GM19468 (cell line): ENCODE measurements around the gene BRI3BP.
"Not testable (repeated sequence)": the region's sequence is repeated elsewhere in the genome, so short reads cannot be mapped to it uniquely, and the experiment has no call there.

Source experiments
- ATAC-seq: cut with Tn5 transposase; IDR thresholded peaks from one replicate; pipeline ENCODE4 v1.9.1; 2021; ENCODE audit warnings: mild to moderate bottlenecking, moderate library complexity, moderate number of reproducible peaks; ENCODE audit not compliant: unreplicated experiment; ENCODE audit errors: extremely low read depth

The BRI3BP gene

GRCh38 chr12:125018356-125018755 lies 24.9 kb downstream of the BRI3BP start:
- no peak for ATAC-seq

GRCh38 chr12:125021096-125021495 lies 27.7 kb downstream of the BRI3BP start:
- ATAC-seq = no peak

- no peak for ATAC-seq
Measured at GRCh38 chr12:125021771-125022170, 28.3 kb downstream of the BRI3BP start.

- ATAC-seq = no peak
Measured at GRCh38 chr12:125023065-125023464, 29.6 kb downstream of the BRI3BP start.

DNA sequence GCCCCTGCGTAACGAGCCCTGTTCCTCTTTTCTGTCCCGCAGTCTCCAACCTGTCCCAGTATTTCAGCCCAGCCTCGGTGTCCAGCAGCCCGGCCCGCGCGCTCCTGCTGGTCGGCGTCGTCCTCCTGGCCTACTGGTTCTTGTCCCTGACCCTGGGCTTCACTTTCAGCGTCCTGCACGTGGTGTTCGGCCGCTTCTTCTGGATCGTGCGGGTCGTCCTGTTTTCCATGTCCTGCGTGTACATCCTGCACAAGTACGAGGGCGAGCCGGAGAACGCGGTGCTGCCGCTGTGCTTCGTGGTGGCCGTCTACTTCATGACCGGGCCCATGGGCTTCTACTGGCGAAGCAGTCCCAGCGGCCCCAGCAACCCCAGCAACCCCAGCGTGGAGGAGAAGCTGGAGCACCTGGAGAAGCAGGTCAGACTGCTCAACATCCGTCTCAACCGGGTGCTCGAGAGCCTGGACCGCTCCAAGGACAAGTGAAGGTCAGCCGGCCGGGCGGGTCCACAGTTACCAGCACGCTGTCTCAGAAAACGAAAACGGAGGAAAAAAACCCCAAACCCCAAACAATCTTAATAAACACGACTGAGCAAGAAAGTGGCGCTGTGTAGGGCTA lies 31.6 kb downstream of the BRI3BP start:
- no peak for ATAC-seq

GRCh38 chr12:125025606-125026235 lies 32.3 kb downstream of the BRI3BP start:
- no peak for ATAC-seq

DNA sequence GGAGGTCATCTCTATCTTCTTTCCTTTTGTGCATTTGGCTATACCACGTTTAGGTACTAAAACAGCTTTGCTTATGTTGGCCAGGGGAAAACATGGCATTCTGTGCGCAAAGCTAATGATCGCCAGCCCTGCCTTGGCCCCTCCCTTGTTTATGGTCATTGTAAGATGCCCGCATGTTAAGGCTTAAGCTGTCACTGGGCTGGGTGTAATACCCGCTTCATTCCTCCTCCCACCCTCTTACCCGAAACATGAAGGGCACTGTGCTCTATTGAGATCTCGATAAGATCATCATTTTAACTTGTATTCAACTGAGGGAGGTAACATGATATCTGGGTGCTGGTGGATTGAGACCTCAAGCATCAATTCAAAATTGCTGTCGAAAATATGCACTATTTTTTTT lies 34.7 kb downstream of the BRI3BP start:
- ATAC-seq = no peak

DNA sequence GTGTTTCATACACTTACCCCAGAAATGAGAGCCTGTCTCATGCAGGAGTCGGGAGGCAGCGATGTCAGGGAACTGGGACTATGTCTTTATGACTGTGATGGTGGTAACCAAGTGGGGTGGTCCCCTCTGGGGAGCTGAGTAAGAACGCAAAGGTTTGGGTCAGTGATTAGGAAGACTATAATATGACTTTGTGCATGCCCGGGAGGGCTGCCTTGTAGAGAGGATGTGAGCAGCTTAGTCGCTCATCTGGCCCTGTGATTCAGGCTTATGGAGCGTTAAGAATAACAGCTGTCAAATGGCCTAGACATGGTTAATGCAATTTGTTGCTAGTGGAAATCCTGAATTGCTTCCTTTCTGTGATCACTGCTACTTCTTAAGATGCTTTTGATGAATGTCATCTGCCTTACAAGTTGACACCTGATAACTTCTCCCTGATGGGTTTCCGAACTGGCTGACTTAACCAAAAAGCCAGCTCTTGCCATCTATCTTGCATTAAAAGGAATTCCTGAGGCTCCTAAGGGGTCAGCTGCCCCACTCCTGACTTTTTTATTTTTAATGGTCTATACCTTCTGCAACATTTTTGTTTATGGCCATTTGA lies 36.4 kb downstream of the BRI3BP start:
- ATAC-seq = no peak

GRCh38 chr12:125031471-125031870 lies 38.0 kb downstream of the BRI3BP start:
- not testable (repeated sequence) for ATAC-seq

GRCh38 chr12:125032466-125033152 lies 39.2 kb downstream of the BRI3BP start:
- no peak for ATAC-seq

GRCh38 chr12:125033288-125033687 lies 39.8 kb downstream of the BRI3BP start:
- no peak for ATAC-seq

GRCh38 chr12:125038976-125039625 lies 45.7 kb downstream of the BRI3BP start:
- ATAC-seq = no peak

- no peak for ATAC-seq
Measured at GRCh38 chr12:125049093-125049458, 55.6 kb downstream of the BRI3BP start.

- ATAC-seq = no peak
Measured at GRCh38 chr12:125050446-125050845, 57.0 kb downstream of the BRI3BP start.

- no peak for ATAC-seq
Measured at GRCh38 chr12:125050868-125051267, 57.4 kb downstream of the BRI3BP start.

DNA sequence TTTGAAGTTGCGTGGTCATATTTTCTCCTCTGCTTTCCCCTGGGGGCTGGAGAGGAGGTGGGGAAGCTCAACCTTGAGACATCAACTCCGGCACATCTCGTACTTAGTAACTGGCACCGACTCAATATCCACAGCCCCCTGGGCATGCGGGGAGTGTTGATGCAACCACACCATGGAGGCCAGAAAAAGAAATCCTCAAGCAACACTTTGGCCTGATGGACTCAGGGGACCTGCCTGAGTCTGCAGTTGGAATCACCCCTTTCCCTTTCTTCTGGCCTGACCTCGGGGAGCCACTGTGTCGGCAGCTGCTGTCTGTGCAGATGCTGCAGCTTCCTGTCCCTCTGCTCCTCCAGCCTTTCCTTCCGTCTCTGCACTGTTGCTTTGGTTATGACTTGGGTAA lies 60.4 kb downstream of the BRI3BP start:
- no peak for ATAC-seq

GRCh38 chr12:125055591-125055990 lies 62.1 kb downstream of the BRI3BP start:
- no peak for ATAC-seq

- no peak for ATAC-seq
Measured at GRCh38 chr12:125056306-125056705, 62.9 kb downstream of the BRI3BP start.

- no peak for ATAC-seq
Measured at GRCh38 chr12:125057708-125058107, 64.3 kb downstream of the BRI3BP start.

DNA sequence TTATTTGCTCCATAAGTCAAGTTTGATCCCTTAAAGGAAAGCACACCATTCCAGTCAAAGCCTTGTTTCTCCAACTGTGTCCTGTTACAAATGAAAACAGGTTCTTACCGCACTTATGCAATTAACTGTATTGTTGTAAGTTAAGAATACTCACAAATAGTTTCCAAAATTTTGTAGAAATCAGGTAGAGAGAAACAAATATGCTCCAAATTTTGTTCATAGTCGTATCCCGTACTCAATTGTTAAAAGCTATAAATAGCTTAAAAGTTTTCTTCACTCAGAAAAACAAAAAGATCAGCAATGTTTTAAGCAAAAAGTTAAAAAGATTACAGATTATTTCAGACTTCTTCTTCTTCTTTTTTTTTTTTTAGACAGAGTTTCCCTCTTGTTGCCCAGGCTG lies 67.8 kb downstream of the BRI3BP start:
- ATAC-seq = no peak

- ATAC-seq = not testable (repeated sequence)
Measured at GRCh38 chr12:125063522-125063921, 70.1 kb downstream of the BRI3BP start.
